Muscle layer of duodenum (tissue), 2 donors: ENCODE measurements around the gene PLXNB2.

Experiments
- H3K27ac ChIP-seq: one replicate; pipeline ENCODE4 v1.7.0; 2013; ENCODE audit warnings: mild to moderate bottlenecking, low read length
- H3K27me3 ChIP-seq: one replicate; pipeline ENCODE4 v1.7.0; 2013; ENCODE audit warnings: low read depth, mild to moderate bottlenecking, control low read depth, low read length
- H3K36me3 ChIP-seq, 2 donors: one replicate each; pipeline ENCODE4 v1.7.0; 2013; ENCODE audit warnings: low read length in 2 of 2, control low read depth in 1 of 2, mild to moderate bottlenecking in 1 of 2; ENCODE audit not compliant: insufficient read depth in 2 of 2, control insufficient read depth in 1 of 2
- H3K4me1 ChIP-seq, 2 donors: one replicate each; pipeline ENCODE4 v1.7.0; 2013; ENCODE audit warnings: low read length in 2 of 2, mild to moderate bottlenecking in 2 of 2, control low read depth in 1 of 2, moderate library complexity in 1 of 2; ENCODE audit not compliant: insufficient read depth in 2 of 2, control insufficient read depth in 1 of 2
- H3K4me3 ChIP-seq, 2 donors: one replicate each; pipeline ENCODE4 v1.7.0; 2013; ENCODE audit warnings: low read length in 2 of 2, low read depth in 1 of 2, mild to moderate bottlenecking in 1 of 2
- H3K9me3 ChIP-seq, 2 donors: one replicate each; pipeline ENCODE4 v1.7.0; 2013; ENCODE audit warnings: low read length in 2 of 2, control low read depth in 1 of 2, mild to moderate bottlenecking in 1 of 2; ENCODE audit not compliant: control insufficient read depth in 1 of 2
- donor health status: healthy.

Gene PLXNB2

DNA sequence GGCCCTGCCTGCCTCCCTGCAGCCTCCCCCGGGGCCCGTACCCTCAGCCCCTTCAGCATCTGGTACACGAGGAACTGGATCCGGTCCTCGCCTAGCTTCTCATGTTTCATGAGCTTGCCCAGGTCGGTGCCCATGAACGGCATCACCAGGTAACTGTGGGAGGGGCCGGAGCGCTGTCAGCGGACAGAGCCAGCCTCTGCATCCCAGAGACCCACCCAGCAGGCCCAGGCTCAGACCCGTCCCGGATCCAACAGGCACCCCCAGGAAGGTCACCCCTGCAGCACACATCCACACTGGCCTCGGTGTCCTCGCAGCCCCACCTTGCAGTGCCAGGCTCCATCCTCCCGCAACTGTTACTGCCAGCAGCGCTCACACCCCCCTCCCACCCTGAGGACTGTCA lies 50.4 kb downstream of the PLXNB2 start:
- no peak overlapping the region for H3K27ac ChIP-seq

DNA sequence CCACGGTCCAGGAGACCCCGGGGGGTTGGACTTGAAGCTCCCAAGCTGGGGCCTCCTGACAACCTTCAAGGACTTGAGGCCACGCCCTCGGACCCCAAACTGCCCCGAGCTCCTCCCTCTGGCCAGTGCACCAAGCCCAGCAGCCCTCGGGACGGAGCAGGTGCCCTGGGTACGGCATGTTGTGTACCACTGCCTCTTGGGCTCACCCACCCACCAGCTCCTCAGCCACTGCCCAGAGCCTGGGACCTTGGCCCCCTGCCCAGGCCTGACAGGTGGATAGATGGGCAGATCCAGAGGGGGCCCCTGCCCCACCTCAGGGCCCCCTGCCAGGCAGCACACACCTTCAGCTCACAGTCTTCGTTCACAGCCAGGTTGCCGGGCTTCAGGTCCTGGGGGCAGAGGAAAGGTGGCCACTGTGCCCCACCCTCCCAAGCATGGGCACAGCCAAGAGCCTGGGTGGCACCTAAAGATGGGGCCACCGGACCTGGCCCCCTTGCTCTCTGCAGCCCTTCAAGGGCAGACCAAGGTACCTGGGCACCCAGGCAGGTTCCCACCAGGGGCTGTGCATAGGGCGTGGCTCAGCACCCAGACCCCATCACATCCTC lies 51.1 kb downstream of the PLXNB2 start:
- Histone ChIP-seq H3K4me3 (no peak overlapping the region), H3K36me3 (no peaks in the 10 kb centered on the region), H3K27ac (no peak overlapping the region), H3K9me3 (no peaks in the 10 kb centered on the region), H3K4me1 (peaks cover 0 to 15% of the 10 kb centered on the region in 2 donors), H3K27me3 (no peaks in the 10 kb centered on the region)

More for the DNA sequence above, 50.4 kb downstream of the PLXNB2 start:
- peaks cover 0 to 14% of the 10 kb centered on the region in 2 donors for H3K4me1 ChIP-seq
- H3K9me3 ChIP-seq = no peaks in the 10 kb centered on the region
- no peaks in the 10 kb centered on the region for H3K36me3 ChIP-seq
- peaks cover under 1% of the 10 kb centered on the region for H3K27me3 ChIP-seq
- no peak overlapping the region for H3K4me3 ChIP-seq

- Histone ChIP-seq H3K4me1 (peaks cover 0 to 12% of the 10 kb centered on the region in 2 donors), H3K9me3 (no peaks in the 10 kb centered on the region), H3K4me3 (no peak overlapping the region), H3K36me3 (no peaks in the 10 kb centered on the region), H3K27me3 (no peaks in the 10 kb centered on the region), H3K27ac (no peak overlapping the region)
Observed at GRCh38 chr22:50255607-50256006, 51.8 kb downstream of the PLXNB2 start.

DNA sequence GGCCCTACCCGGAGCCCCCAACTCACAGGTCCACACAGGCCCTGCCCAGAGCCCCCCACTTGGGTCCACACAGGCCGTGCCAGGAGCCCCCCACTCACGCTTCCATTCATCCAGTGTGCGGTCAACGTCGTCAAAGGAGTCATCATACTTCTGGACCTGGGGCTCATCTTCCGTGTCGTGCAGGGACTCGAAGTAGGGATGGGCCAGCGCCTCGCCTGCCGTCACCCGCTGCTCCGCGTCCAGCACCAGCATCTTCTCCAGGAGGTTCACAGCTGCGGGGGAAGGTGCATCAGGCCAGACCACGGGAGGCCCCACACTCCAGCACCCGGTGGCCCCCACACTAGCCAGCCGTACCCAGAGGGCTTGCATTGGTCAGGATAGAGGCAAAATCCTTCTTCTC lies 52.3 kb downstream of the PLXNB2 start:
- Histone ChIP-seq H3K4me3 (no peak overlapping the region), H3K9me3 (no peaks in the 10 kb centered on the region), H3K36me3 (no peaks in the 10 kb centered on the region), H3K27me3 (no peaks in the 10 kb centered on the region), H3K4me1 (peaks cover 0 to 12% of the 10 kb centered on the region in 2 donors), H3K27ac (no peak overlapping the region)

DNA sequence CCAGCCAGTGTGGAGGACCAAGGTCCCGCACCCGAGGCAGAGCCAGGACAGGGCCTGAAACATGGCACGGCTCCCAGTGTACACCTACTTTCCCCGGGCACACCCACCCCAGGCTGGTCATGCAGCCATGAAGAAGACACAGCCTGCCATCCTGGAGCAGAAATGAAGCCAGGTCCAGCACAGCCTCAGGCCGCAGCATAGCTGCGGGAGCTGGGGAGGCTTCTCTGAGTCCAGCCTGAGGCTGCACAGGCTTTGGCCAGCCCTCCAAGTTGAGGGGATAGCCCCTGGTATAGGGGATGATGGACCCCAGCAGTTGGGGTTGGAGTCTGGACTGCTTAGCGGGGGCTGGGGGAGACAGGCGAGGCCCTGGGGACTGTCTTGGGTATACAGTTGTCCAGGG lies 53.5 kb downstream of the PLXNB2 start:
- Histone ChIP-seq H3K36me3 (no peaks in the 10 kb centered on the region), H3K27ac (no peak overlapping the region), H3K4me1 (peaks cover 0 to 20% of the 10 kb centered on the region in 2 donors), H3K9me3 (no peaks in the 10 kb centered on the region), H3K4me3 (no peak overlapping the region), H3K27me3 (no peaks in the 10 kb centered on the region)

- Histone ChIP-seq H3K4me3 (no peak overlapping the region), H3K27me3 (no peaks in the 10 kb centered on the region), H3K27ac (no peak overlapping the region), H3K4me1 (peaks cover 0 to 20% of the 10 kb centered on the region in 2 donors), H3K9me3 (no peaks in the 10 kb centered on the region), H3K36me3 (no peaks in the 10 kb centered on the region)
Observed at GRCh38 chr22:50253046-50253915, 54.2 kb downstream of the PLXNB2 start.

DNA sequence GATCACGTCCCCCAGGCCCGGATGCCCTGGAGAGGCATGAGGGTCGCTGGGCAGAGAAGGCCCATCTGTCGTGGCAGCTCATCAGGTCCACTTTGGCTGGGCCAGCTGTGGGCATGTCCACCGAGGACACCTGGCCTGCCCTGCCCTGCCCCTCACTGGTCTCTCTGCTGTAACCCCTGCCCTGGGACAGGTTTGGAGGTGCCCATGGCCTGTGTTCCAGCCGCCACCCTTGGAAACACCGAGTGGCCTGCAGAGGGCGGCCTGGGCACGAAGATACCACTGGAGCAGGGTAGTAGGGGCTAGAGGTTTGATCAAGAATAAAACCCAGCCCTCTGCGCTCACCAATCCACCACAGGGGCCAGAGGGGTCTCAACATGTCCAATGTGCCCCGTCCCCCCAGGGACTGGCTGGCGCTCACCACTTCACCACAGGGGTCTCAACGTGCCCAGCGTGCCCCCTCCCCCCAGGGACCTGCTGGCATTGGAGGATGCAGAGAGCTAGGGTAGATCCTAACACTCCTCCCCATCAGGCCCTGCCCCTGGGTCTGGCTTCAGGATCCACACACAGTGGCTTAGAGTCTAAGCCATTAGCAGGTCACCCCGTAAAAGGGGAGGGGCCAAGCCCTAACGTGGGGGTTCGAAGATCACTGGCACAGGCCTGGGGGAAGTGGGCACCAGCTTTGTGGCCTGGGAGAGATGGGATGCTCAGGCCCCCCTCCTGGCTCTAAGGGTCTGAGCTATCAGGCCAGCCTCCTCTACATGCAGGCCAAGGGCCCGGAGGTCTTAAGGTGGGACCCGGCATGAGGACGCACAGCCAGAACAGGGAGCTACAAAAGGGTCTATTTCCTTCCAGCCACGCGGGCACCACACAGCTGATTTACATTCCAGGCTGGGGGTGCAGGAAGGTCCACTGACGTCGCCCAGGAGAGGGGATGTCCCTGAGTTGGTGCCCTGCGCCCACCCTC lies 55.1 kb downstream of the PLXNB2 start:
- no peak overlapping the region for H3K4me3 ChIP-seq
- H3K27ac ChIP-seq = no peak overlapping the region

GRCh38 chr22:50251477-50252081 lies 55.9 kb downstream of the PLXNB2 start:
- no peaks in the 10 kb centered on the region for H3K27me3 ChIP-seq
- no peaks in the 10 kb centered on the region for H3K9me3 ChIP-seq
- peaks cover 2 to 9% of the 10 kb centered on the region in 2 donors for H3K36me3 ChIP-seq
- H3K4me1 ChIP-seq = peaks cover 0 to 20% of the 10 kb centered on the region in 2 donors
- H3K4me3 ChIP-seq = peak overlapping the region in 1 of 2 donors; percentile 85
- H3K27ac ChIP-seq = no peak overlapping the region

More for the DNA sequence above, 55.1 kb downstream of the PLXNB2 start:
- Histone ChIP-seq H3K4me1 (peaks cover 0 to 20% of the 10 kb centered on the region in 2 donors), H3K36me3 (peaks cover 0 to 8% of the 10 kb centered on the region in 2 donors), H3K9me3 (no peaks in the 10 kb centered on the region), H3K27me3 (no peaks in the 10 kb centered on the region)

- Histone ChIP-seq H3K9me3 (no peaks in the 10 kb centered on the region), H3K4me1 (peaks cover 0 to 24% of the 10 kb centered on the region in 2 donors), H3K27ac (no peak within 1 kb of the TSS), H3K4me3 (peak within 1 kb of the TSS; percentile 56 to 85), H3K36me3 (peaks cover 8 to 15% of the 10 kb centered on the region in 2 donors), H3K27me3 (no peaks in the 10 kb centered on the region)
Observed at GRCh38 chr22:50250555-50251476, 56.6 kb downstream of the PLXNB2 start, which contains the start of gene HDAC10. TSS of gene HDAC10 (minus strand) at chr22:50251265. CDS start at chr22:50251032, 233 bp downstream.

GRCh38 chr22:50250249-50250554 lies 57.2 kb downstream of the PLXNB2 start:
- Histone ChIP-seq H3K4me1 (peaks cover 0 to 30% of the 10 kb centered on the region in 2 donors), H3K36me3 (peaks cover 8 to 16% of the 10 kb centered on the region in 2 donors), H3K4me3 (peak overlapping the region; percentile 56 to 85), H3K9me3 (no peaks in the 10 kb centered on the region), H3K27me3 (no peaks in the 10 kb centered on the region), H3K27ac (no peak overlapping the region)
